Mesenchymal stem cell (in vitro differentiated cells and primary cell): ENCODE results near the gene EDC3.
A peak's percentile ranks its signal among the peaks of the same experiment; 100 is the strongest.

Experiments
- DNase-seq: peaks from one replicate; pipeline ENCODE4 v3.0.0-alpha.2; 2013
- H2AFZ ChIP-seq: one replicate; pipeline ENCODE4 v1.6.1; 2013; ENCODE audit warnings: low read depth, mild to moderate bottlenecking, control low read depth, inconsistent platforms, low read length, moderate library complexity
- H2AK5ac ChIP-seq: 2 replicates; pipeline ENCODE4 v1.6.1; 2013; ENCODE audit warnings: low read length, moderate library complexity, mild to moderate bottlenecking, inconsistent platforms; ENCODE audit not compliant: severe bottlenecking
- H2BK120ac ChIP-seq: one replicate; pipeline ENCODE4 v1.6.1; 2013; ENCODE audit warnings: low read depth, mild to moderate bottlenecking, inconsistent platforms, low read length, moderate library complexity
- H2BK12ac ChIP-seq, 2 experiments: one replicate each; pipeline ENCODE4 v1.6.1; 2013; ENCODE audit warnings: inconsistent platforms in 2 of 2, low read length in 2 of 2, mild to moderate bottlenecking in 2 of 2, moderate library complexity in 2 of 2, control low read depth in 1 of 2
- H2BK15ac ChIP-seq: one replicate; pipeline ENCODE4 v1.6.1; 2013; ENCODE audit warnings: mild to moderate bottlenecking, low read depth, inconsistent platforms; ENCODE audit not compliant: poor library complexity, severe bottlenecking
- H2BK5ac ChIP-seq: 2 replicates; pipeline ENCODE4 v1.6.1; 2013; ENCODE audit warnings: low read depth, mild to moderate bottlenecking, low read length, control low read depth, inconsistent platforms; ENCODE audit not compliant: poor library complexity, severe bottlenecking
- H3K14ac ChIP-seq, 2 experiments: one replicate each; pipeline ENCODE4 v1.6.1; 2013; ENCODE audit warnings: inconsistent platforms in 2 of 2, low read length in 2 of 2, control low read depth in 1 of 2, mild to moderate bottlenecking in 1 of 2, moderate library complexity in 1 of 2
- H3K18ac ChIP-seq, 2 experiments: one replicate each; pipeline ENCODE4 v1.6.1; 2013; ENCODE audit warnings: inconsistent platforms in 2 of 2, low read length in 2 of 2, control low read depth in 1 of 2, low read depth in 1 of 2, mild to moderate bottlenecking in 1 of 2
- H3K23ac ChIP-seq, 2 experiments: one replicate each; pipeline ENCODE4 v1.6.1; 2013; ENCODE audit warnings: inconsistent platforms in 2 of 2, low read length in 2 of 2, mild to moderate bottlenecking in 2 of 2, moderate library complexity in 2 of 2, control low read depth in 1 of 2
- H3K27ac ChIP-seq: 2 replicates; pipeline ENCODE4 v1.5.1; 2013; ENCODE audit warnings: mild to moderate bottlenecking, moderate library complexity, low read length, control low read depth, inconsistent platforms; ENCODE audit not compliant: poor library complexity, severe bottlenecking
- H3K27me3 ChIP-seq, 2 experiments: 2 replicates each; pipeline versions ENCODE4 v1.6.1 to v1.7.0; 2013; ENCODE audit warnings: low read length in 2 of 2, mild to moderate bottlenecking in 2 of 2, moderate library complexity in 2 of 2, control low read depth in 1 of 2, inconsistent platforms in 1 of 2; ENCODE audit not compliant: control insufficient read depth in 1 of 2, insufficient read depth in 1 of 2
- H3K36me3 ChIP-seq, 2 experiments: 2 replicates each; pipeline versions ENCODE4 v1.6.1 to v1.7.0; 2013; ENCODE audit warnings: low read length in 2 of 2, control low read depth in 1 of 2, inconsistent platforms in 1 of 2, low read depth in 1 of 2, mild to moderate bottlenecking in 1 of 2; ENCODE audit not compliant: insufficient read depth in 2 of 2, control insufficient read depth in 1 of 2
- H3K4ac ChIP-seq, 2 experiments: one replicate each; pipeline ENCODE4 v1.6.1; 2013; ENCODE audit warnings: inconsistent platforms in 2 of 2, low read length in 2 of 2, mild to moderate bottlenecking in 2 of 2, moderate library complexity in 2 of 2, control low read depth in 1 of 2, low read depth in 1 of 2
- H3K4me1 ChIP-seq: 2 replicates; pipeline ENCODE4 v1.6.1; 2013; ENCODE audit warnings: low read depth, low read length, control low read depth; ENCODE audit not compliant: control insufficient read depth, insufficient read depth
- H3K4me2 ChIP-seq: 2 replicates; pipeline ENCODE4 v1.6.1; 2013; ENCODE audit warnings: low read length, mild to moderate bottlenecking, inconsistent platforms; ENCODE audit not compliant: poor library complexity, severe bottlenecking
- H3K4me3 ChIP-seq, 2 experiments: 2 replicates each; pipeline versions ENCODE4 v1.5.1 to v1.7.0; 2013; ENCODE audit warnings: low read length in 2 of 2, mild to moderate bottlenecking in 2 of 2, control low read depth in 1 of 2, low read depth in 1 of 2; ENCODE audit not compliant: insufficient read depth in 1 of 2
- H3K79me1 ChIP-seq: replicated peaks from 2 replicates; pipeline ENCODE4 v1.6.1; 2013; ENCODE audit warnings: mild to moderate bottlenecking, control low read depth, low read length, inconsistent platforms; ENCODE audit not compliant: poor library complexity, severe bottlenecking
- H3K9ac ChIP-seq: 2 replicates; pipeline ENCODE4 v1.7.0; 2013; ENCODE audit warnings: mild to moderate bottlenecking, low read length, moderate library complexity
- H3K9me3 ChIP-seq: 2 replicates; pipeline ENCODE4 v1.7.0; 2013; ENCODE audit warnings: mild to moderate bottlenecking, low read length; ENCODE audit not compliant: control insufficient read depth
- H4K8ac ChIP-seq: one replicate; pipeline ENCODE4 v1.6.1; 2013; ENCODE audit warnings: inconsistent platforms, mild to moderate bottlenecking, low read length, moderate library complexity
- H4K91ac ChIP-seq: one replicate; pipeline ENCODE4 v1.6.1; 2013; ENCODE audit warnings: mild to moderate bottlenecking, low read length, inconsistent platforms
- WGBS: methylation state at CpG from one replicate; pipeline ENCODE4 v1.1.7; 2013; ENCODE audit warnings: mixed read lengths; 5-methylcytosine and 5-hydroxymethylcytosine counted together

EDC3 gene

GRCh38 chr15:74653426-74654102, 42.3 kb downstream of the EDC3 start:
- no peak overlapping the region for H3K4ac ChIP-seq
- H2AFZ ChIP-seq: no peak overlapping the region
- no peak overlapping the region for H2BK5ac ChIP-seq
- H3K36me3 ChIP-seq: peaks cover 13% of the 10 kb centered on the region in 2 experiments
- DNase-seq: peak; percentile 82
- H3K9ac ChIP-seq: peak overlapping the region; percentile 48
- H2BK120ac ChIP-seq: no peak overlapping the region
- H3K18ac ChIP-seq: no peak overlapping the region
- peak overlapping the region in 1 of 2 experiments; percentile 23 for H3K4me3 ChIP-seq
- no peak overlapping the region for H3K14ac ChIP-seq
- H4K8ac ChIP-seq: no peak overlapping the region
- WGBS: 45% methylated on average over 2 of the region's 7 CpGs
- peaks cover 39% of the 10 kb centered on the region for H3K79me1 ChIP-seq
- H3K23ac ChIP-seq: no peak overlapping the region
- no peak overlapping the region for H2BK15ac ChIP-seq
- H4K91ac ChIP-seq: no peak overlapping the region
- no peak overlapping the region for H2BK12ac ChIP-seq
- no peak overlapping the region for H3K27ac ChIP-seq
- H3K4me2 ChIP-seq: no peak overlapping the region
- no peak overlapping the region for H2AK5ac ChIP-seq
- H3K27me3 ChIP-seq: no peaks in the 10 kb centered on the region
- H3K9me3 ChIP-seq: no peaks in the 10 kb centered on the region
- peaks cover 4% of the 10 kb centered on the region for H3K4me1 ChIP-seq

- H3K79me1 ChIP-seq: peaks cover 45% of the 10 kb centered on the region
- H3K27ac ChIP-seq: peak overlapping the region; percentile 12
- H3K4ac ChIP-seq: no peak overlapping the region
- no peaks in the 10 kb centered on the region for H3K9me3 ChIP-seq
- no peak overlapping the region for H2BK5ac ChIP-seq
- no peak overlapping the region for H2AFZ ChIP-seq
- H2BK12ac ChIP-seq: no peak overlapping the region
- no peak for DNase-seq
- no peaks in the 10 kb centered on the region for H3K27me3 ChIP-seq
- no peak overlapping the region for H2AK5ac ChIP-seq
- no peak overlapping the region for H3K9ac ChIP-seq
- no peak overlapping the region for H3K4me3 ChIP-seq
- no peak overlapping the region for H4K8ac ChIP-seq
- no peak overlapping the region for H2BK120ac ChIP-seq
- peaks cover 10 to 17% of the 10 kb centered on the region in 2 experiments for H3K36me3 ChIP-seq
- peaks cover 4% of the 10 kb centered on the region for H3K4me1 ChIP-seq
- no peak overlapping the region for H3K23ac ChIP-seq
- H2BK15ac ChIP-seq: no peak overlapping the region
- H4K91ac ChIP-seq: no peak overlapping the region
- H3K18ac ChIP-seq: no peak overlapping the region
- whole genome bisulfite sequencing: 100% methylated on average over 3 of the region's 3 CpGs
- no peak overlapping the region for H3K4me2 ChIP-seq
- no peak overlapping the region for H3K14ac ChIP-seq
Observed at GRCh38 chr15:74651242-74651741, 44.5 kb downstream of the EDC3 start.

GRCh38 chr15:74648051-74648842, 47.6 kb downstream of the EDC3 start:
- H3K4me2 ChIP-seq: no peak overlapping the region
- 84% methylated on average over 3 of the region's 5 CpGs for WGBS
- peaks cover 8 to 14% of the 10 kb centered on the region in 2 experiments for H3K36me3 ChIP-seq
- H3K4ac ChIP-seq: no peak overlapping the region
- H4K91ac ChIP-seq: no peak overlapping the region
- DNase-seq: no peak
- peaks cover 45% of the 10 kb centered on the region for H3K79me1 ChIP-seq
- H3K4me1 ChIP-seq: peaks cover 4% of the 10 kb centered on the region
- no peak overlapping the region for H3K23ac ChIP-seq
- H3K4me3 ChIP-seq: no peak overlapping the region
- H3K9ac ChIP-seq: no peak overlapping the region
- H3K27me3 ChIP-seq: no peaks in the 10 kb centered on the region
- H2AFZ ChIP-seq: no peak overlapping the region
- no peak overlapping the region for H2BK15ac ChIP-seq
- H2AK5ac ChIP-seq: no peak overlapping the region
- H2BK120ac ChIP-seq: no peak overlapping the region
- H2BK12ac ChIP-seq: no peak overlapping the region
- H3K9me3 ChIP-seq: no peaks in the 10 kb centered on the region
- H4K8ac ChIP-seq: no peak overlapping the region
- H2BK5ac ChIP-seq: no peak overlapping the region
- H3K14ac ChIP-seq: no peak overlapping the region
- H3K18ac ChIP-seq: no peak overlapping the region
- H3K27ac ChIP-seq: no peak overlapping the region

- no peak overlapping the region for H3K4ac ChIP-seq
- peaks cover 2 to 16% of the 10 kb centered on the region in 2 experiments for H3K36me3 ChIP-seq
- H3K27me3 ChIP-seq: no peaks in the 10 kb centered on the region
- no peak overlapping the region for H4K91ac ChIP-seq
- no peak overlapping the region for H3K18ac ChIP-seq
- H3K4me1 ChIP-seq: peaks cover 6% of the 10 kb centered on the region
- no peak overlapping the region for H3K27ac ChIP-seq
- no peak overlapping the region for H2AK5ac ChIP-seq
- no peak overlapping the region for H2BK15ac ChIP-seq
- peaks cover 48% of the 10 kb centered on the region for H3K79me1 ChIP-seq
- no peak overlapping the region for H3K14ac ChIP-seq
- no peak overlapping the region for H3K9ac ChIP-seq
- no peak overlapping the region for H2BK12ac ChIP-seq
- H2BK5ac ChIP-seq: no peak overlapping the region
- no peak overlapping the region for H3K23ac ChIP-seq
- no peak overlapping the region for H2AFZ ChIP-seq
- no peak overlapping the region for H4K8ac ChIP-seq
- DNase-seq: no peak
- no peak overlapping the region for H3K4me2 ChIP-seq
- no peak overlapping the region for H3K4me3 ChIP-seq
- no peaks in the 10 kb centered on the region for H3K9me3 ChIP-seq
- H2BK120ac ChIP-seq: no peak overlapping the region
Observed at GRCh38 chr15:74646480-74646879, 49.3 kb downstream of the EDC3 start.
